Esophagus squamous epithelium (tissue), 5 donors: ENCODE data around the gene ATG14. TPM values are rescaled to one million over a fixed set of nuclear protein-coding genes. Genes with fewer than 3 reads are reported as not detected.

Source experiments
- DNase-seq: peaks from one replicate; lab custom pipeline; 2025; lab: John Stamatoyannopoulos, UW
- H3K27ac ChIP-seq, 4 donors: fragments of 200-600 bp; sonication (generic); one replicate each; pipeline ENCODE4 v1.5.1; 2016 to 2019; ENCODE audit warnings: mild to moderate bottlenecking in 1 of 4
- H3K27me3 ChIP-seq, 4 donors: fragments of 200-600 bp; sonication (generic); 1 replicate in 3 of 4; 2 replicates in 1 of 4; pipeline versions ENCODE4 v1.5.1 to v1.6.0; 2017 to 2021; ENCODE audit warnings: antibody characterized with exemption in 1 of 4
- H3K36me3 ChIP-seq, 3 donors: fragments of 200-600 bp; sonication (generic); one replicate each; pipeline ENCODE4 v1.5.1; 2016 to 2019
- H3K4me1 ChIP-seq, 3 donors: fragments of 200-600 bp; sonication (generic); one replicate each; pipeline ENCODE4 v1.5.1; 2017 to 2019
- H3K4me3 ChIP-seq, 4 donors: fragments of 200-600 bp; sonication (generic); 1 replicate in 3 of 4; 2 replicates in 1 of 4; pipeline ENCODE4 v1.5.1; 2016 to 2019; ENCODE audit warnings: mild to moderate bottlenecking in 2 of 4, moderate library complexity in 1 of 4
- H3K9me3 ChIP-seq, 3 donors: fragments of 200-600 bp; sonication (generic); one replicate each; pipeline ENCODE4 v1.5.1; 2016 to 2019
- POLR2A ChIP-seq, 4 donors: fragments of 450-650 bp; IDR thresholded peaks; one replicate each; pipeline ENCODE4 v1.6.1; 2017; ENCODE audit warnings: antibody characterized with exemption in 4 of 4, mild to moderate bottlenecking in 4 of 4, moderate library complexity in 3 of 4
- WGBS, 2 donors: methylation state at CpG; one replicate each; pipeline ENCODE4 v1.1.5; 2018; 5-methylcytosine and 5-hydroxymethylcytosine counted together
- intact Hi-C: fragments of 100-400 bp; cut with DNase I; formaldehyde crosslinking; loops from one replicate; pipeline ENCODE4 v1.15.0; 2022
- total RNA-seq, 4 donors: library from RNA; depleted of rRNA; stranded (reverse); fragments of >200 nt; gene quantifications; one replicate each; pipeline ENCODE4 v1.1.0, GENCODE V29; 2016
- TF ChIP-seq, protein P1 (sequence below), 6 experiments: fragments of 450-650 bp in 4 of 6; fragments of 200-600 bp in 2 of 6; sonication (generic) in 2 of 6; IDR thresholded peaks; one replicate each; pipeline ENCODE4 v1.5.1; 2016 to 2019; ENCODE audit warnings: antibody characterized with exemption in 6 of 6, mild to moderate bottlenecking in 4 of 6, moderate library complexity in 4 of 6
- donor health status: DM: yes; HTN: yes; CAD: no.

The ATG14 gene
- total RNA-seq, 4 donors from 2014 or later: 4.6 to 12.8 (median 7.5) TPM

DNA sequence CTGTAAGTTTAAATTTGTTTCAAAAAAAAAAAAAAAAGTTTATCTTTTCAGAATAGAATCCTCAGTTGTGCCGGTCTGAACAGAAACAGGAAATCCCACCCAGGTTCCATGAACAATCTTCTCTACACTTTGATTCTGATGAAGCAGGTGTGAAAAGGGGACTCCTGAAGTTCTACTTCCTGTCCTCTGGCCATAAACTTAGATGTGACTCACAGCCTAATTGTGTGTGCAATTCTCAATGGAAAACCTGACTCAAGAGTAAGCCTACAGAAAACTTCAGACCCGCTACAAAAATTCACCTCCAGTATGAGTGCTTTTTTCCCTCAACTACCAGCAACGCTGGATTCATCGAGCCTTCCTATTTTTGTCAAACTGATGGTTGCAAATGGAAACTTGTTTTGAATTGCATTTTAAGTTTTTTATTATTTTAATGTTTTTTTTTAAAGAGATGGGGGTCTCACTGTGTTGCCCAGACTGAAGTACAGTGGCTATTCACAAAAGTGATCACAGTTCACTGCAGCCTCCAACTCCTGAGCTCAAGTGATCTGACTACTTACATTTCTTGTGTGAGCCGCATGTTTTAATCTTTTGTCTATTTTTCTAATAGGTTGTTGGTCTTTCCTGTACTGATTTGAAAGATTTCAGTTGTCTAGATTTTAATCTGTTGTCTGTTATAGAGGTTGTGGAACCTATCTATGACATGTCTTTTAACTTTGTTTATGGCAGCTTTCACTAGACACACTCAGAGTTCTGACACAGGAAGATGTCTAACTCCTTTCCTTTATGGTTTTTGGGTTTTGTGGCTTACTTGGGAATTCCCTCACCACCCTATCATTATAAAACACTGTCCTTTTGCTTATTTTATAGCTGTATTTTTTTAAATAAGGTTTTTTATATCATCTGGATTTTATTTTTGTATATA lies 37.6 kb downstream of the ATG14 start:
- H3K4me3 ChIP-seq: no peak overlapping the region
- intact Hi-C loops: no loop called here
- no peak overlapping the region for H3K27ac ChIP-seq
- H3K4me1 ChIP-seq: no peaks in the 10 kb centered on the region
- peaks cover 4 to 96% (median 6%) of the 10 kb centered on the region in 3 donors for H3K36me3 ChIP-seq
- WGBS, 2 donors: 65 to 91% methylated on average over 5 of the region's 5 CpGs
- H3K9me3 ChIP-seq: no peaks in the 10 kb centered on the region
- no peaks in the 10 kb centered on the region for H3K27me3 ChIP-seq
- TF ChIP-seq POLR2A (IDR thresholded peaks at IDR 0.05): no peak
- TF ChIP-seq, protein P1, sequence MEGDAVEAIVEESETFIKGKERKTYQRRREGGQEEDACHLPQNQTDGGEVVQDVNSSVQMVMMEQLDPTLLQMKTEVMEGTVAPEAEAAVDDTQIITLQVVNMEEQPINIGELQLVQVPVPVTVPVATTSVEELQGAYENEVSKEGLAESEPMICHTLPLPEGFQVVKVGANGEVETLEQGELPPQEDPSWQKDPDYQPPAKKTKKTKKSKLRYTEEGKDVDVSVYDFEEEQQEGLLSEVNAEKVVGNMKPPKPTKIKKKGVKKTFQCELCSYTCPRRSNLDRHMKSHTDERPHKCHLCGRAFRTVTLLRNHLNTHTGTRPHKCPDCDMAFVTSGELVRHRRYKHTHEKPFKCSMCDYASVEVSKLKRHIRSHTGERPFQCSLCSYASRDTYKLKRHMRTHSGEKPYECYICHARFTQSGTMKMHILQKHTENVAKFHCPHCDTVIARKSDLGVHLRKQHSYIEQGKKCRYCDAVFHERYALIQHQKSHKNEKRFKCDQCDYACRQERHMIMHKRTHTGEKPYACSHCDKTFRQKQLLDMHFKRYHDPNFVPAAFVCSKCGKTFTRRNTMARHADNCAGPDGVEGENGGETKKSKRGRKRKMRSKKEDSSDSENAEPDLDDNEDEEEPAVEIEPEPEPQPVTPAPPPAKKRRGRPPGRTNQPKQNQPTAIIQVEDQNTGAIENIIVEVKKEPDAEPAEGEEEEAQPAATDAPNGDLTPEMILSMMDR (IDR thresholded peaks at IDR 0.05): no peak
- no peak for DNase-seq

DNA sequence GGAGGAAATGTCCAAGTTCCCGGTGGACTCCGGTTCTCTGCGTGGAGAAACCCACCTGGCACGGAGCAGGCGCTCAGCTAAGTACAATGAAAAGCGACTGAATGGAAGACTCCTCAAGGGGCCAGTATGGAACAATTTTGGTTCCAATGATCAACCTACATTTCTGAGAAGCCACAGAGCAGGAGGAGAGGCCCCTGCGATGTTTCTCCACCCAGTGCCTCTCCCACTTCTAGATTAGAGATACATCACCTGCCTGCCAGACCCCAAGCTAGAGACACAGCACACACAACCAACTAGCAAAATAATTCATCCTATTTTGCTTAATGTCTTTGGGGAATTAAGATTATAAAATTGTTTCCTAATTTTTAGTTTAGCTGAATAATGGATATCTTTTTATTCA lies 38.8 kb downstream of the ATG14 start:
- no peaks in the 10 kb centered on the region for H3K4me1 ChIP-seq
- no peaks in the 10 kb centered on the region for H3K27me3 ChIP-seq
- no peaks in the 10 kb centered on the region for H3K9me3 ChIP-seq
- H3K36me3 ChIP-seq: peaks cover 4 to 96% (median 6%) of the 10 kb centered on the region in 3 donors
- H3K4me3 ChIP-seq: no peak overlapping the region
- intact Hi-C loops: no loop called here
- DNase-seq: no peak
- TF ChIP-seq, protein P1 (IDR thresholded peaks at IDR 0.05): no peak
- TF ChIP-seq POLR2A (IDR thresholded peaks at IDR 0.05): no peak
- WGBS, 2 donors: 67 to 93% methylated on average over 2 to 7 of the region's 7 CpGs
- H3K27ac ChIP-seq: no peak overlapping the region

DNA sequence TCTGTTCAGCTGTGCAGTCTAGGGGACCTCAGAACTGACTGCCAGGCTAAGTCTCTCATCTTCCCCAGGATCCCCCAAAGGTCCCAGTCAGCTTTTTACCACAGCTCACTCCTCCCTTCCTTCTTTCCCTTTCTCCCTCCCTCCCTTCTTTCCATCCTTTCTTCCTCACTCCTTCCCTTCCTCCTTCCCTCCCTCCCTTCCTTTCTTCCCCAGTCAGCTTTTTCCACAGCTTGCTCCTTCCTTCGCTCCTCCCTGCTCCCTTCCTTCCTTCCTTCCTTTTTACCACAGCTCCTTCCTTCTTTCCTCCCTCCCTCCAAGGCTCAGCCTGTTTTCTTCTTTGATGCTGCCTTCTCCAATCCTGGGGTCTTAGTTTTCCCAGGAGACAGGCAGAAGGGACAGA lies 39.2 kb downstream of the ATG14 start:
- H3K4me1 ChIP-seq: no peaks in the 10 kb centered on the region
- no peak overlapping the region for H3K27ac ChIP-seq
- H3K36me3 ChIP-seq: peaks cover 4 to 96% (median 6%) of the 10 kb centered on the region in 3 donors
- intact Hi-C loops: no loop called here
- no peaks in the 10 kb centered on the region for H3K9me3 ChIP-seq
- DNase-seq: no peak
- H3K27me3 ChIP-seq: no peaks in the 10 kb centered on the region
- H3K4me3 ChIP-seq: no peak overlapping the region
- TF ChIP-seq POLR2A (IDR thresholded peaks at IDR 0.05): no peak
- TF ChIP-seq, protein P1 (IDR thresholded peaks at IDR 0.05): no peak
- WGBS, 2 donors: 88 to 100% methylated on average over 1 of the region's 1 CpG

DNA sequence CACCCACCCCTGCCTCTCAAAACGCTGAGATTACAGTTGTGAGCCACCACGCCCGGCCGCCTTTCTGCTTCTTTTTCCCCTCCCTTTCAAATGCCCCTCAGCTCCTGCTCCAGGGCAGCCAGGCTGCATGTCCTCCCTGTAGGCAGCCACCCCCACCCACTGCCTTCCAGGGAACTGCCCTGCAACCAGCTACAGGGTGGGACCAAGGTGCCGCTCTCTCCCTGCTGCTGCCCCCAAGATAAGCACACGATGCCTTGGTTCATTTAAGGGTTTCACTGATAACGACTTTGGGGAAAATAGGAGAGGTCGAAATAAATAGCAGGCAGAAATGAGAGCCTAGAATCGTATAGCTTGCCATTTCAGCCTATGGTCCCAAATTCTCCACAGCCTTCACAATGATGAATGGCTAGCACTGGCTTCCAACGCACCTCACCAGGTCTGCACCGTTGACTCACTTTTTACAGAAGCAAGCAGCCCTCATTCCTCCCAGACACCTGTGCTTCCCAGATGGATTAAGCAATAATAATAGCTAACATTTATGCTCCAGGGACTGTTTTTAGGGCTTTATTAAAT lies 40.7 kb downstream of the ATG14 start:
- Histone ChIP-seq H3K27ac (no peak overlapping the region), H3K9me3 (no peaks in the 10 kb centered on the region), H3K27me3 (no peaks in the 10 kb centered on the region), H3K4me3 (no peak overlapping the region), H3K36me3 (peaks cover 1 to 95% (median 3%) of the 10 kb centered on the region in 3 donors), H3K4me1 (no peaks in the 10 kb centered on the region)
- DNase-seq: no peak
- 85 to 93% methylated on average over 8 to 11 of the region's 11 CpGs for WGBS, 2 donors
- TF ChIP-seq, protein P1 (IDR thresholded peaks at IDR 0.05): no peak
- TF ChIP-seq POLR2A (IDR thresholded peaks at IDR 0.05): no peak
- intact Hi-C loops: no loop called here

DNA sequence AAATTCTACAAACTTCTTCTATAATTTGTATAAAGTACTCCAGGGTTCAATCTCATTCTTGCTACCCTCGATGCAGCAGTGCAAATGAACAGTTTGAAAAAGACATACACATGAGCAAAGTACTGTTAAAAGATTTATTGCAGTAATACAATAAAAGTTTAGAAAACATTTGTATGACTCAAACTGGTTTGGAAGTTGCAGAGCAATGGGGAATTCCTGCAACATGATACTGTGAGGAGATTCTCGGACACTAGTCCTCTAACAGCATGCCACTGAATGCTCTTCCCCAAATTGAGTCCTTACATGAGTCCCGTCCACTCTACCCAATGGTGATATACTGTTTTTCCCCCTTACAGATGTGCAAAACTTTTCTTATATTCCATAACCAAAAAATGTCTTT lies 45.4 kb downstream of the ATG14 start:
- Histone ChIP-seq H3K27me3 (no peaks in the 10 kb centered on the region), H3K36me3 (peaks cover 0 to 82% (median 10%) of the 10 kb centered on the region in 3 donors), H3K27ac (no peak overlapping the region), H3K4me3 (no peak overlapping the region), H3K9me3 (no peaks in the 10 kb centered on the region), H3K4me1 (no peaks in the 10 kb centered on the region)
- TF ChIP-seq, protein P1 (IDR thresholded peaks at IDR 0.05): no peak
- no peak for TF ChIP-seq POLR2A (IDR thresholded peaks at IDR 0.05)
- 49 to 53% methylated on average over 3 of the region's 3 CpGs for WGBS, 2 donors
- DNase-seq: no peak
- intact Hi-C loops: no loop called here
